Progenitor cell of endocrine pancreas (in vitro differentiated cells): ENCODE measurements around the gene NPAS2. TPM values are rescaled to one million over a fixed set of nuclear protein-coding genes. Genes with fewer than 3 reads are reported as not detected.

Experiments used
- DNase-seq: peaks from one replicate; pipeline ENCODE4 v3.0.0; 2021; ENCODE audit warnings: low spot score; ENCODE audit not compliant: unreplicated experiment
- H3K27ac Mint-ChIP-seq: 2 replicates; pipeline ENCODE4 v1.8.0; 2021; ENCODE audit warnings: mild to moderate bottlenecking, moderate library complexity, mixed read lengths
- H3K27me3 Mint-ChIP-seq: 2 replicates; pipeline ENCODE4 v1.8.0; 2021; ENCODE audit warnings: mixed read lengths
- H3K36me3 Mint-ChIP-seq: 2 replicates; pipeline ENCODE4 v1.8.0; 2022; ENCODE audit warnings: mixed read lengths; ENCODE audit not compliant: insufficient read depth
- H3K4me1 Mint-ChIP-seq: 2 replicates; pipeline ENCODE4 v1.8.0; 2021; ENCODE audit warnings: low read depth, mixed read lengths
- H3K4me3 Mint-ChIP-seq: 2 replicates; pipeline ENCODE4 v1.8.0; 2021; ENCODE audit warnings: low read depth, mild to moderate bottlenecking, moderate library complexity, mixed read lengths
- H3K9me3 Mint-ChIP-seq: 2 replicates; pipeline ENCODE4 v1.8.0; 2021; ENCODE audit warnings: low read depth, mixed read lengths
- CTCF ChIP-seq: fragments of 200-600 bp; sonication (generic); IDR thresholded peaks from one replicate; pipeline ENCODE4 v1.5.0; 2021; ENCODE audit warnings: antibody characterized with exemption, mild to moderate bottlenecking; ENCODE audit not compliant: unreplicated experiment
- total RNA-seq: library from RNA; stranded (reverse); gene quantifications from 2 replicates; pipeline ENCODE4 v1.2.1, GENCODE V29; 2021

NPAS2 gene
- total RNA-seq, 1 donor from 2014 or later: 0.84 TPM

- Mint-ChIP-seq H3K27me3 (peaks cover 6% of the 10 kb centered on the region), H3K4me1 (peaks cover 3% of the 10 kb centered on the region), H3K4me3 (no peak overlapping the region), H3K36me3 (no peaks in the 10 kb centered on the region), H3K27ac (no peak overlapping the region), H3K9me3 (no peaks in the 10 kb centered on the region)
- no peak for DNase-seq
- TF ChIP-seq CTCF: no peak
These were observed 68.0 kb downstream of the NPAS2 start for GRCh38 chr2:100887713-100888495.

GRCh38 chr2:100888601-100889000 lies 68.7 kb downstream of the NPAS2 start:
- Mint-ChIP-seq H3K4me1 (peaks cover 3% of the 10 kb centered on the region), H3K27ac (no peak overlapping the region), H3K4me3 (no peak overlapping the region), H3K9me3 (no peaks in the 10 kb centered on the region), H3K27me3 (peaks cover 6% of the 10 kb centered on the region), H3K36me3 (no peaks in the 10 kb centered on the region)
- TF ChIP-seq CTCF: no peak
- DNase-seq: no peak

- DNase-seq: no peak
- H3K4me1 Mint-ChIP-seq: peaks cover 5% of the 10 kb centered on the region
- H3K27ac Mint-ChIP-seq: no peak overlapping the region
- H3K36me3 Mint-ChIP-seq: no peaks in the 10 kb centered on the region
- no peaks in the 10 kb centered on the region for H3K9me3 Mint-ChIP-seq
- no peak overlapping the region for H3K4me3 Mint-ChIP-seq
- no peak for TF ChIP-seq CTCF
- peaks cover 6% of the 10 kb centered on the region for H3K27me3 Mint-ChIP-seq
These were observed 69.3 kb downstream of the NPAS2 start for GRCh38 chr2:100889286-100889685.

GRCh38 chr2:100891906-100892642 lies 72.1 kb downstream of the NPAS2 start:
- no peak for TF ChIP-seq CTCF
- H3K27ac Mint-ChIP-seq: no peak overlapping the region
- no peak overlapping the region for H3K4me3 Mint-ChIP-seq
- H3K4me1 Mint-ChIP-seq: peaks cover 3% of the 10 kb centered on the region
- no peak for DNase-seq
- no peaks in the 10 kb centered on the region for H3K9me3 Mint-ChIP-seq
- H3K36me3 Mint-ChIP-seq: no peaks in the 10 kb centered on the region
- H3K27me3 Mint-ChIP-seq: no peaks in the 10 kb centered on the region

- Mint-ChIP-seq H3K27me3 (no peaks in the 10 kb centered on the region), H3K36me3 (no peaks in the 10 kb centered on the region), H3K4me1 (peaks cover 3% of the 10 kb centered on the region), H3K4me3 (no peak overlapping the region), H3K27ac (no peak overlapping the region), H3K9me3 (no peaks in the 10 kb centered on the region)
- DNase-seq: no peak
- TF ChIP-seq CTCF: no peak
These were observed 73.6 kb downstream of the NPAS2 start for GRCh38 chr2:100893392-100894104.
